IMR-90 (cell line): ENCODE data around the gene IL6ST.

ENCODE experiments used
- BHLHE40 ChIP-seq: fragments of 150-350 bp; IDR thresholded peaks from 2 replicates; pipeline ENCODE4 v1.6.1; 2016; ENCODE audit warnings: mild to moderate bottlenecking, low read depth, low read length
- CEBPB ChIP-seq: IDR thresholded peaks from 2 replicates; pipeline ENCODE4 v1.6.1; 2012; ENCODE audit warnings: low read depth, low read length, improper control_type of control experiment
- FOS ChIP-seq: fragments of 150-350 bp; IDR thresholded peaks from 2 replicates; pipeline ENCODE4 v1.6.1; 2016; ENCODE audit warnings: low read depth, low read length
- MAFK ChIP-seq: IDR thresholded peaks from 2 replicates; pipeline ENCODE4 v1.6.1; 2012; ENCODE audit warnings: low read depth, low read length, improper control_type of control experiment
- MAZ ChIP-seq: IDR thresholded peaks from 2 replicates; pipeline ENCODE4 v1.6.1; 2012; ENCODE audit warnings: low read depth, mild to moderate bottlenecking, low read length, improper control_type of control experiment, moderate library complexity, borderline replicate concordance
- MXI1 ChIP-seq: IDR thresholded peaks from 2 replicates; pipeline ENCODE4 v1.6.1; 2012; ENCODE audit warnings: low read depth, mild to moderate bottlenecking, low read length, moderate library complexity, borderline replicate concordance
- POLR2A ChIP-seq: IDR thresholded peaks from 2 replicates; pipeline ENCODE4 v1.6.1; 2012; ENCODE audit warnings: mild to moderate bottlenecking, low read depth, low read length
- RAD21 ChIP-seq: IDR thresholded peaks from 2 replicates; pipeline ENCODE4 v1.6.1; 2012; ENCODE audit warnings: low read length, improper control_type of control experiment
- RCOR1 ChIP-seq: IDR thresholded peaks from 2 replicates; pipeline ENCODE4 v1.6.1; 2012; ENCODE audit warnings: mild to moderate bottlenecking, low read length, improper control_type of control experiment; ENCODE audit not compliant: insufficient replicate concordance
- RFX5 ChIP-seq: IDR thresholded peaks from 2 replicates; pipeline ENCODE4 v1.8.0; 2012; ENCODE audit warnings: low read depth, mild to moderate bottlenecking, low read length, moderate library complexity
- SMC3 ChIP-seq: fragments of 150-350 bp; IDR thresholded peaks from 2 replicates; pipeline ENCODE4 v1.6.1; 2016; ENCODE audit warnings: low read depth, mild to moderate bottlenecking, antibody characterized with exemption, low read length, moderate library complexity
- TF ChIP-seq, protein P1 (sequence below): conservative IDR thresholded peaks from 2 replicates; pipeline ENCODE4 v1.5.1; 2012; ENCODE audit warnings: mild to moderate bottlenecking, low read depth, low read length, improper control_type of control experiment
- TF ChIP-seq, protein P2 (sequence below): fragments of 150-350 bp; IDR thresholded peaks from 2 replicates; pipeline ENCODE4 v1.6.1; 2017; ENCODE audit warnings: mild to moderate bottlenecking, antibody characterized with exemption, low read length, low read depth
- TF ChIP-seq, protein P3 (sequence below): fragments of 150-350 bp; IDR thresholded peaks from 2 replicates; pipeline ENCODE4 v1.6.1; 2016; ENCODE audit warnings: low read depth, mild to moderate bottlenecking, low read length, moderate library complexity, borderline replicate concordance

DNA sequence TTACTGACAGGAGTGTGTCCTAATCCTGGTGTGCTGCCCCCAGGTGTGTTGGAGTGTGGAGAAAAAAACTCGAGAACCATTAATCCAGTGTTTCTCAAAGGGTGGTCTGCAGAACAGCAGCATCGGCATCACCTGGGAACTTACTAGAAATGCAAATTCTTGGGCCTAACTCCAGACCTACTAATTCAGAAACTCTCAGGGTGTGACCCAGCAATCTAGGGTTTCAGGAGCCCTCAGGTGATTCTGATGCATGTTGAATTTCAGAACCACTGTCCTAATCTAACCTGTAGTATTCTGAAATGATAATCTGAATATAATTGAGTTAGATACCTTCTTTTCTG lies 30.0 kb upstream of the IL6ST start:
- TF ChIP-seq POLR2A = no peak
- TF ChIP-seq, protein P1, sequence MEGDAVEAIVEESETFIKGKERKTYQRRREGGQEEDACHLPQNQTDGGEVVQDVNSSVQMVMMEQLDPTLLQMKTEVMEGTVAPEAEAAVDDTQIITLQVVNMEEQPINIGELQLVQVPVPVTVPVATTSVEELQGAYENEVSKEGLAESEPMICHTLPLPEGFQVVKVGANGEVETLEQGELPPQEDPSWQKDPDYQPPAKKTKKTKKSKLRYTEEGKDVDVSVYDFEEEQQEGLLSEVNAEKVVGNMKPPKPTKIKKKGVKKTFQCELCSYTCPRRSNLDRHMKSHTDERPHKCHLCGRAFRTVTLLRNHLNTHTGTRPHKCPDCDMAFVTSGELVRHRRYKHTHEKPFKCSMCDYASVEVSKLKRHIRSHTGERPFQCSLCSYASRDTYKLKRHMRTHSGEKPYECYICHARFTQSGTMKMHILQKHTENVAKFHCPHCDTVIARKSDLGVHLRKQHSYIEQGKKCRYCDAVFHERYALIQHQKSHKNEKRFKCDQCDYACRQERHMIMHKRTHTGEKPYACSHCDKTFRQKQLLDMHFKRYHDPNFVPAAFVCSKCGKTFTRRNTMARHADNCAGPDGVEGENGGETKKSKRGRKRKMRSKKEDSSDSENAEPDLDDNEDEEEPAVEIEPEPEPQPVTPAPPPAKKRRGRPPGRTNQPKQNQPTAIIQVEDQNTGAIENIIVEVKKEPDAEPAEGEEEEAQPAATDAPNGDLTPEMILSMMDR = no peak
- TF ChIP-seq, protein P2, sequence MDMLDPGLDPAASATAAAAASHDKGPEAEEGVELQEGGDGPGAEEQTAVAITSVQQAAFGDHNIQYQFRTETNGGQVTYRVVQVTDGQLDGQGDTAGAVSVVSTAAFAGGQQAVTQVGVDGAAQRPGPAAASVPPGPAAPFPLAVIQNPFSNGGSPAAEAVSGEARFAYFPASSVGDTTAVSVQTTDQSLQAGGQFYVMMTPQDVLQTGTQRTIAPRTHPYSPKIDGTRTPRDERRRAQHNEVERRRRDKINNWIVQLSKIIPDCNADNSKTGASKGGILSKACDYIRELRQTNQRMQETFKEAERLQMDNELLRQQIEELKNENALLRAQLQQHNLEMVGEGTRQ = no peak
- no peak for TF ChIP-seq BHLHE40
- no peak for TF ChIP-seq MXI1
- no peak for TF ChIP-seq RAD21
- no peak for TF ChIP-seq RCOR1
- no peak for TF ChIP-seq MAFK
- TF ChIP-seq FOS = no peak
- TF ChIP-seq RFX5 = no peak
- TF ChIP-seq SMC3 = no peak
- TF ChIP-seq CEBPB = no peak
- TF ChIP-seq MAZ = no peak
- TF ChIP-seq, protein P3, sequence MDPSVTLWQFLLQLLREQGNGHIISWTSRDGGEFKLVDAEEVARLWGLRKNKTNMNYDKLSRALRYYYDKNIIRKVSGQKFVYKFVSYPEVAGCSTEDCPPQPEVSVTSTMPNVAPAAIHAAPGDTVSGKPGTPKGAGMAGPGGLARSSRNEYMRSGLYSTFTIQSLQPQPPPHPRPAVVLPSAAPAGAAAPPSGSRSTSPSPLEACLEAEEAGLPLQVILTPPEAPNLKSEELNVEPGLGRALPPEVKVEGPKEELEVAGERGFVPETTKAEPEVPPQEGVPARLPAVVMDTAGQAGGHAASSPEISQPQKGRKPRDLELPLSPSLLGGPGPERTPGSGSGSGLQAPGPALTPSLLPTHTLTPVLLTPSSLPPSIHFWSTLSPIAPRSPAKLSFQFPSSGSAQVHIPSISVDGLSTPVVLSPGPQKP = no peak
